MM.1S (cell line): Measurements from ENCODE around the gene DNAJB4.

Experiments
- DNase-seq: peaks from one replicate; pipeline ENCODE4 v3.0.0-alpha.2; 2015
- H2AFZ ChIP-seq: fragments of 300-600 bp; sonication (generic); 2 replicates; pipeline ENCODE4 v1.6.0; 2016; ENCODE audit warnings: antibody characterized with exemption, low read length
- H3F3A ChIP-seq: fragments of 300-600 bp; sonication (generic); 2 replicates; pipeline ENCODE4 v1.6.1; 2016; ENCODE audit warnings: mild to moderate bottlenecking, antibody characterized with exemption, low read length, moderate library complexity, mixed read lengths; ENCODE audit not compliant: insufficient read depth
- H3K27ac ChIP-seq: fragments of 300-600 bp; sonication (generic); 2 replicates; pipeline ENCODE4 v1.5.1; 2016; ENCODE audit warnings: mild to moderate bottlenecking, low read length
- H3K27me3 ChIP-seq: fragments of 300-600 bp; sonication (generic); replicated peaks from 2 replicates; pipeline ENCODE4 v1.6.0; 2016; ENCODE audit warnings: low read length; ENCODE audit not compliant: insufficient read depth
- H3K36me3 ChIP-seq: fragments of 300-600 bp; sonication (generic); replicated peaks from 2 replicates; pipeline ENCODE4 v1.6.1; 2016; ENCODE audit warnings: mild to moderate bottlenecking, low read length, mixed read lengths; ENCODE audit not compliant: insufficient read depth
- H3K4me1 ChIP-seq: fragments of 300-600 bp; sonication (generic); 2 replicates; pipeline ENCODE4 v1.6.1; 2016; ENCODE audit warnings: low read length, mixed read lengths
- H3K4me2 ChIP-seq: fragments of 300-600 bp; sonication (generic); 2 replicates; pipeline ENCODE4 v1.6.0; 2016; ENCODE audit warnings: low read depth, low read length
- H3K4me3 ChIP-seq: fragments of 300-600 bp; sonication (generic); 2 replicates; pipeline ENCODE4 v1.5.1; 2016; ENCODE audit warnings: low read length, mixed read lengths
- H3K79me2 ChIP-seq: fragments of 300-600 bp; sonication (generic); 2 replicates; pipeline ENCODE4 v1.6.1; 2016; ENCODE audit warnings: mixed run types, low read length, mixed read lengths
- H3K9ac ChIP-seq: fragments of 300-600 bp; sonication (generic); 2 replicates; pipeline ENCODE4 v1.6.1; 2016; ENCODE audit warnings: low read length, mixed read lengths
- H3K9me2 ChIP-seq: fragments of 300-600 bp; sonication (generic); replicated peaks from 2 replicates; pipeline ENCODE4 v1.6.1; 2016; ENCODE audit warnings: mild to moderate bottlenecking, low read length, mixed read lengths; ENCODE audit not compliant: insufficient read depth
- H3K9me3 ChIP-seq: fragments of 300-600 bp; sonication (generic); replicated peaks from 2 replicates; pipeline ENCODE4 v1.6.1; 2016; ENCODE audit warnings: mild to moderate bottlenecking, low read length, mixed read lengths; ENCODE audit not compliant: insufficient read depth
- H4K20me1 ChIP-seq: fragments of 300-600 bp; sonication (generic); 2 replicates; pipeline ENCODE4 v1.6.1; 2016; ENCODE audit warnings: mild to moderate bottlenecking, low read length, moderate library complexity, mixed read lengths; ENCODE audit not compliant: insufficient read depth
- EZH2 ChIP-seq: fragments of 300-600 bp; sonication (generic); optimal IDR thresholded peaks from 2 replicates; pipeline ENCODE3; 2017; ENCODE audit warnings: low read depth, mild to moderate bottlenecking, antibody characterized with exemption, low read length, mixed read lengths
- EZH2phosphoT487 ChIP-seq: fragments of 300-600 bp; sonication (generic); IDR thresholded peaks from 2 replicates; pipeline ENCODE4 v1.6.1; 2018; ENCODE audit warnings: antibody characterized with exemption, low read length
- TF ChIP-seq, protein P1 (sequence below): fragments of 300-600 bp; sonication (generic); IDR thresholded peaks from 2 replicates; pipeline ENCODE4 v1.5.1; 2016; ENCODE audit warnings: antibody characterized with exemption, low read length, mixed read lengths

Gene DNAJB4

DNA sequence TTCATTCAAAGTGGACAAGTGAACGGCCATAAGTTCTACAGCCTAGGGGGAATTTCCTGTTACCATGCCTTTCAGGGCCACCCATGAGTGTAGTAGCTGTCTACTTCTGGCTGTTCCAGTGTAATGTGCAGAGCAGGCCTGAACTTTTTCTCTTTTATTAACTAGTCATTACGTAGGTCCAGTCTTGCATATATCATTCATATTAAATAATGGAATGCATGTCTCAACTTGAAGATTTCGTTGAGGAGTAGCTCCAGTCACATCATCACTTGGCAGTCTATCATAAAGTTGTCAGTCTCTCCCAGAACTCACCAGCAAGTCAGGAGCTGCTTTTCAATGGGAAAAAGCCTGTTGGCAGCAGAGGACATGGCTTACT lies 29.0 kb downstream of the DNAJB4 start:
- Histone ChIP-seq H3F3A (no peaks in the 10 kb centered on the region), H3K4me3 (no peak overlapping the region), H3K4me1 (no peaks in the 10 kb centered on the region), H3K27me3 (no peaks in the 10 kb centered on the region), H4K20me1 (no peaks in the 10 kb centered on the region), H3K4me2 (no peak overlapping the region), H3K9me3 (no peaks in the 10 kb centered on the region), H3K36me3 (no peaks in the 10 kb centered on the region), H2AFZ (no peak overlapping the region), H3K79me2 (no peaks in the 10 kb centered on the region), H3K9me2 (no peaks in the 10 kb centered on the region), H3K27ac (no peak overlapping the region), H3K9ac (no peak overlapping the region)
- TF ChIP-seq, protein P1, sequence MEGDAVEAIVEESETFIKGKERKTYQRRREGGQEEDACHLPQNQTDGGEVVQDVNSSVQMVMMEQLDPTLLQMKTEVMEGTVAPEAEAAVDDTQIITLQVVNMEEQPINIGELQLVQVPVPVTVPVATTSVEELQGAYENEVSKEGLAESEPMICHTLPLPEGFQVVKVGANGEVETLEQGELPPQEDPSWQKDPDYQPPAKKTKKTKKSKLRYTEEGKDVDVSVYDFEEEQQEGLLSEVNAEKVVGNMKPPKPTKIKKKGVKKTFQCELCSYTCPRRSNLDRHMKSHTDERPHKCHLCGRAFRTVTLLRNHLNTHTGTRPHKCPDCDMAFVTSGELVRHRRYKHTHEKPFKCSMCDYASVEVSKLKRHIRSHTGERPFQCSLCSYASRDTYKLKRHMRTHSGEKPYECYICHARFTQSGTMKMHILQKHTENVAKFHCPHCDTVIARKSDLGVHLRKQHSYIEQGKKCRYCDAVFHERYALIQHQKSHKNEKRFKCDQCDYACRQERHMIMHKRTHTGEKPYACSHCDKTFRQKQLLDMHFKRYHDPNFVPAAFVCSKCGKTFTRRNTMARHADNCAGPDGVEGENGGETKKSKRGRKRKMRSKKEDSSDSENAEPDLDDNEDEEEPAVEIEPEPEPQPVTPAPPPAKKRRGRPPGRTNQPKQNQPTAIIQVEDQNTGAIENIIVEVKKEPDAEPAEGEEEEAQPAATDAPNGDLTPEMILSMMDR: no peak
- TF ChIP-seq EZH2 (no peak), EZH2phosphoT487 (no peak)
- no peak for DNase-seq

DNA sequence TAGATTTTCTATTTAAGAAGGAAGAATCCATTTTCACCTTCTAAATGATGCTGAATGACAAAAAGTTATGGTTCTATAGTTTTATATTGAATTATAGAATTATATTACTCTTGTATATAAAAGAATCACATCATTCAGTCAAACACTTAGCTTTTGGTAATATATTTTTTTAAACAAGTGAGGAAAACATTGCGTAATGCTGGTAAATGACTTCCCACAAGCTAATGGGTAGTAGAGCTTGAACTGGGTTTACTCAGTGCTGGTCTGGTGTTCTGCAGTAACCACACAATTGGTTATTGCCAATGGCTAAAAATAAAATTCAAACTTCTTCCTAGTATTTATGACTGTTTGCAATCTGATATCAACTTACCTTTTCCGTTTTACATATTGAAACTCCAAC lies 30.4 kb downstream of the DNAJB4 start:
- TF ChIP-seq EZH2: no peak
- no peak for TF ChIP-seq EZH2phosphoT487
- TF ChIP-seq, protein P1: no peak
- H3K4me2 ChIP-seq: no peak overlapping the region
- H3K9me3 ChIP-seq: no peaks in the 10 kb centered on the region
- no peaks in the 10 kb centered on the region for H3K9me2 ChIP-seq
- H3K4me1 ChIP-seq: no peaks in the 10 kb centered on the region
- H3K27ac ChIP-seq: no peak overlapping the region
- H3K79me2 ChIP-seq: no peaks in the 10 kb centered on the region
- no peak overlapping the region for H3K9ac ChIP-seq
- H3K27me3 ChIP-seq: no peaks in the 10 kb centered on the region
- H3K4me3 ChIP-seq: no peak overlapping the region
- no peaks in the 10 kb centered on the region for H3K36me3 ChIP-seq
- no peak for DNase-seq
- H3F3A ChIP-seq: no peaks in the 10 kb centered on the region
- no peak overlapping the region for H2AFZ ChIP-seq
- no peaks in the 10 kb centered on the region for H4K20me1 ChIP-seq

DNA sequence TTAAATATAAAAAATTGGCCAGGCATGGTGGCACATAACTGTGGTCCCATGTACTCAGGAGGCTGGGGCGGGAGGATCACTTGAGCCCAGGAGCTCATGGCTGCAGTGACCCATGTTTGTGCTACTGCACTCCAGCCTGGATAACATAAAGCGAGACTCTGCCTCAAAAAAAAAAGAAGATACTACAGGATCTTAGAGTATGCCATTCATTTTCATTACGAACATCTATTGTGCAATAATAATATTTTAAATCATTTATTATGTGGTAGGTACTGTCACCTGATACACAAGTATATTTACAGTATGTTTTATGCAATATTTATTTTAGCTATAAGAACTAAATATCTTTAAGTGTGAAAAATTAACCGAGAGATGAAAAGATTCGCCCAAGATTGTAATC lies 31.7 kb downstream of the DNAJB4 start:
- H3K4me2 ChIP-seq: no peak overlapping the region
- H3K79me2 ChIP-seq: no peaks in the 10 kb centered on the region
- H3K27ac ChIP-seq: no peak overlapping the region
- H4K20me1 ChIP-seq: no peaks in the 10 kb centered on the region
- no peak for DNase-seq
- TF ChIP-seq EZH2phosphoT487 (no peak), EZH2 (no peak)
- TF ChIP-seq, protein P1: no peak
- no peaks in the 10 kb centered on the region for H3K4me1 ChIP-seq
- no peak overlapping the region for H3K4me3 ChIP-seq
- H3K9ac ChIP-seq: no peak overlapping the region
- no peaks in the 10 kb centered on the region for H3F3A ChIP-seq
- H2AFZ ChIP-seq: no peak overlapping the region
- no peaks in the 10 kb centered on the region for H3K9me3 ChIP-seq
- H3K36me3 ChIP-seq: no peaks in the 10 kb centered on the region
- H3K27me3 ChIP-seq: no peaks in the 10 kb centered on the region
- no peaks in the 10 kb centered on the region for H3K9me2 ChIP-seq
